Measurements from ENCODE around the gene ZNF587B. TPM values are rescaled to one million over a fixed set of nuclear protein-coding genes. Genes with fewer than 3 reads are reported as not detected.

Gene ZNF587B
- total RNA-seq, 4 donors from 2014 or later: 21.8 to 35.8 (median 23.9) TPM

DNA sequence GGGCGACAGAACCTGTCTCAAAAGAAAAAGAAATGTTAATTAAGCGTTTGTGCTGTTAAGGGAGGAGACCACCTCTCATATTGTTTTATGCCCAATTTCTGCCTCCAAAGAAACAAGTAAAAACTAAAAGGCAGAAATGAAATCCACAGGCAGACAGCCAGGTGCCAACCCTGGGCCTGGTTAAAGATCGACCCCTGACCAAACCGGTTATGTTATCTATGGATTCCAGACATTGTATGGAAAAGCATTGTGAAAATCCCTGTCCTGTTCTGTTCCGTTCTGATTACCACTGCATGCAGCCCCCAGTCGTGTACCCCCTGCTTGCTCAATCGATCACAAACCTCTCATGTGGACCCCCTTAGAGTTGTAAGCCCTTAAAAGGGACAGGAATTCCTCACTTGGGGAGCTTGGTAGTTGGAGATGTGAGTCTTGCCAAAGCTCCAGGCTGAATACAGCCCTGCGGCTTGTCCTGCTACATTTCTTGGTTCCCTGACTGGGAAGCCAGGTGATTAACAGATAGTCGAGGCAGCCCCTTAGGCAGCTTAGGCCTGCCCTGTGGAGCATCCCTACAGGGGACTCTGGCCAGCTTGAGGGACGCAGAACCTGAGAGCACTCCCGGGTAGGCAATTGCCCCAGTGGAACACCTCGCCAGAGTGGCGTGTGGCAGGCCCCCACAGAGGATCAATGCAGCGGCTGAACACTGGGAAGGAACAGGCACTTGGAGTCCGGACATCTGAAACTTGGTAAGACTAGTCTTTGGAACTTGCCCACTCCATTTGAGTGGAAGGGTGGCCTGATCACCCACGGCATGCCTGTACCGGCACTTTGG, 14.6 kb upstream of the ZNF587B start:
- Histone ChIP-seq H3K27ac (peak overlapping the region in 1 of 3 donors; percentile 57), H3K9me3 (no peaks in the 10 kb centered on the region), H3K4me1 (peaks cover 13 to 29% of the 10 kb centered on the region in 2 donors), H3K27me3 (no peaks in the 10 kb centered on the region), H3K36me3 (no peaks in the 10 kb centered on the region), H3K4me3 (replicated peaks in 1 of 3) (peak overlapping the region in 1 of 3 donors; percentile 52)
- intact Hi-C loops (cut with DNase I): loop anchor here (10.0 kb wide), 1 partner anchor 51 kb away; the partner anchor contains the start of gene ZNF586
- no peak for DNase-seq
- 89 to 91% methylated on average over 17 of the region's 17 CpGs for WGBS, 2 donors
- TF ChIP-seq, protein P1, sequence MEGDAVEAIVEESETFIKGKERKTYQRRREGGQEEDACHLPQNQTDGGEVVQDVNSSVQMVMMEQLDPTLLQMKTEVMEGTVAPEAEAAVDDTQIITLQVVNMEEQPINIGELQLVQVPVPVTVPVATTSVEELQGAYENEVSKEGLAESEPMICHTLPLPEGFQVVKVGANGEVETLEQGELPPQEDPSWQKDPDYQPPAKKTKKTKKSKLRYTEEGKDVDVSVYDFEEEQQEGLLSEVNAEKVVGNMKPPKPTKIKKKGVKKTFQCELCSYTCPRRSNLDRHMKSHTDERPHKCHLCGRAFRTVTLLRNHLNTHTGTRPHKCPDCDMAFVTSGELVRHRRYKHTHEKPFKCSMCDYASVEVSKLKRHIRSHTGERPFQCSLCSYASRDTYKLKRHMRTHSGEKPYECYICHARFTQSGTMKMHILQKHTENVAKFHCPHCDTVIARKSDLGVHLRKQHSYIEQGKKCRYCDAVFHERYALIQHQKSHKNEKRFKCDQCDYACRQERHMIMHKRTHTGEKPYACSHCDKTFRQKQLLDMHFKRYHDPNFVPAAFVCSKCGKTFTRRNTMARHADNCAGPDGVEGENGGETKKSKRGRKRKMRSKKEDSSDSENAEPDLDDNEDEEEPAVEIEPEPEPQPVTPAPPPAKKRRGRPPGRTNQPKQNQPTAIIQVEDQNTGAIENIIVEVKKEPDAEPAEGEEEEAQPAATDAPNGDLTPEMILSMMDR (IDR thresholded peaks at IDR 0.05): no peak
- no peak for TF ChIP-seq POLR2A (IDR thresholded peaks at IDR 0.05)

DNA sequence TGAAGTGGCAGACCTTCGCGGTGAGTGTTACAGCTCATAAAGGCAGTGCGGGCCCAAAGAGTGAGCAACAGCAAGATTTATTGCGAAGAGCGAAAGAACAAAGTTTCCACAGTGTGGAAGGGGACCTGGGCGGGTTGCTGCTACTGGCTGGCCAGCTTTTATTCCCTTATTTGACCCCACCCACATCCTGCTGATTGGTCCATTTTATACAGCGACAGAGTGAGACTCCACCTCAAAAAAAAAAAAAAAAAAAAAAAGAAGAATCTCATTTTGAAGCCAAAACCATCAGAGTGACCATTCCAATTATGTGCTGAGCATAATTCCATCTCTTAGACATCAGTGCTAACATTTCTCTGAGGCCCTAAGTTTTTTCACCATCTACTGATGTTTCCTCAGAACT, 13.4 kb upstream of the ZNF587B start:
- H3K9me3 ChIP-seq: no peaks in the 10 kb centered on the region
- H3K4me1 ChIP-seq: peaks cover 13 to 33% of the 10 kb centered on the region in 2 donors
- no peak overlapping the region for H3K4me3 ChIP-seq (replicated peaks in 1 of 3)
- intact Hi-C loops (cut with DNase I): loop anchor here (10.0 kb wide), 1 partner anchor 52 kb away; the partner anchor contains the start of gene ZNF586
- no peak for DNase-seq
- no peak overlapping the region for H3K27ac ChIP-seq
- H3K27me3 ChIP-seq: no peaks in the 10 kb centered on the region
- no peaks in the 10 kb centered on the region for H3K36me3 ChIP-seq
- 89 to 98% methylated on average over 7 of the region's 7 CpGs for WGBS, 2 donors
- TF ChIP-seq POLR2A (IDR thresholded peaks at IDR 0.05): no peak
- TF ChIP-seq, protein P1 (IDR thresholded peaks at IDR 0.05): no peak

DNA sequence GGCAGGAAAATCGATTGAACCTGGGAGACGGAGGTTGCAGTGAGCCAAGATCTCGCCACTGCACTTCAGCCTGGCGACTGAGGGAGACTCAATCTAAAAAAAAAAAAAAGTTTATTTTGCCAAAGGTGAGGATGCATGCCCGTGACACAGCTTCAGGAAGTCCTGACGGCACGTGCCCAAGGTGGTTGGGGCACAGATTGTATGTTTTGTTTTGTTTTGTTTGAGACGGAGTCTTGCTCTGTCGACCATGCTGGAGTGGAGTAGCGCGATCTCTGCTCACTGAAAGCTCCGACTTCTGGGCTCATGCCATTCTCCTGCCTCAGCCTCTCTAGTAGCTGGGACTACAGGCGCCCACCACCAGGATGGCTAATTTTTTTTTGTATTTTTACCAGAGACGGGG, 12.1 kb upstream of the ZNF587B start:
- Histone ChIP-seq H3K4me3 (replicated peaks in 1 of 3) (no peak overlapping the region), H3K27ac (peak overlapping the region in 1 of 3 donors; percentile 39), H3K36me3 (no peaks in the 10 kb centered on the region), H3K9me3 (no peaks in the 10 kb centered on the region), H3K4me1 (peaks cover 8 to 26% of the 10 kb centered on the region in 2 donors), H3K27me3 (no peaks in the 10 kb centered on the region)
- intact Hi-C loops (cut with DNase I): loop anchor here (10.0 kb wide), 1 partner anchor 53 kb away; the partner anchor contains the start of gene ZNF586
- TF ChIP-seq POLR2A (IDR thresholded peaks at IDR 0.05): no peak
- TF ChIP-seq, protein P1 (IDR thresholded peaks at IDR 0.05): peak in 2 of 6 experiments; percentile 11 to 37
- DNase-seq: peak; percentile 85 to 95
- WGBS, 2 donors: 44 to 48% methylated on average over 14 of the region's 14 CpGs

DNA sequence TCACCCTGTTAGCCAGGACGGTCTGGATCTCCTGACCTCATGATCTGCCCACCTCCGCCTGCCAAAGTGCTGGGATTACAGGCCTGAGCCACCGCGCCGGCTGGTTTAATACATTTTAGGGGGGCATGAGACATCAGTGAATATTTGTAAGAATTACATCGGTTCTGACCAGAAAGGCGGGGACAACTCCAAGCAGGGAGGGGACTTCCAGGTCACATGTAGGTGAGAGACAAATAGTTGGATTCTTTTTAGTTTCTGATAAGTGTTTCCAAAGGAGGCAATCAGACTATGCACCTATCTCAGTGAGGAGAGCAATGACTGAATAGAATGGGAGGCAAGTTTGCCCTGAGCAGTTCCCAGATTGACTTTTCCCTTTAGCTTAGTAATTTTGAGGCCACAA, 11.7 kb upstream of the ZNF587B start:
- Histone ChIP-seq H3K4me3 (replicated peaks in 1 of 3) (no peak overlapping the region), H3K27me3 (no peaks in the 10 kb centered on the region), H3K27ac (peak overlapping the region in 1 of 3 donors; percentile 39), H3K4me1 (peaks cover 8 to 23% of the 10 kb centered on the region in 2 donors), H3K36me3 (no peaks in the 10 kb centered on the region), H3K9me3 (no peaks in the 10 kb centered on the region)
- no peak for DNase-seq
- WGBS, 2 donors: 61 to 77% methylated on average over 7 of the region's 7 CpGs
- TF ChIP-seq, protein P1 (IDR thresholded peaks at IDR 0.05): no peak
- TF ChIP-seq POLR2A (IDR thresholded peaks at IDR 0.05): no peak
- intact Hi-C loops (cut with DNase I): loop anchor here (10.0 kb wide), 1 partner anchor 54 kb away; the partner anchor contains the start of gene ZNF586

Data from thyroid gland (tissue), 4 donors.